HepG2 (cell line): ENCODE data around the gene F12. TPM values are rescaled to one million over a fixed set of nuclear protein-coding genes. Genes with fewer than 3 reads are reported as not detected.

Experiments
- AHR ChIP-seq: IDR thresholded peaks from 2 replicates; pipeline ENCODE4 v1.6.1; 2018; ENCODE audit warnings: missing genetic modification reagents, missing compliant biosample characterization
- BCL3 ChIP-seq: sonication (generic); formaldehyde crosslinking; IDR thresholded peaks from 2 replicates; pipeline ENCODE4 v1.5.1; 2020; ENCODE audit warnings: mild to moderate bottlenecking, missing genetic modification reagents, moderate library complexity
- CBFB ChIP-seq: sonication (generic); formaldehyde crosslinking; IDR thresholded peaks from 2 replicates; pipeline ENCODE4 v1.4.0; 2020; ENCODE audit warnings: missing genetic modification reagents
- CENPT ChIP-seq: sonication (generic); formaldehyde crosslinking; IDR thresholded peaks from 2 replicates; pipeline ENCODE4 v1.8.0; 2022; ENCODE audit warnings: low read depth, mild to moderate bottlenecking, moderate library complexity, missing genetic modification reagents
- HDAC1 ChIP-seq: sonication (generic); formaldehyde crosslinking; IDR thresholded peaks from 2 replicates; pipeline ENCODE4 v1.5.1; 2020; ENCODE audit warnings: mild to moderate bottlenecking, missing genetic modification reagents
- HOXA7 ChIP-seq: sonication (generic); formaldehyde crosslinking; IDR thresholded peaks from 2 replicates; pipeline ENCODE4 v1.8.1; 2022; ENCODE audit warnings: mild to moderate bottlenecking, missing genetic modification reagents, moderate library complexity
- KDM5A ChIP-seq: fragments of 200-600 bp; sonication (generic); IDR thresholded peaks from 2 replicates; pipeline ENCODE4 v1.7.0; 2018; ENCODE audit warnings: antibody characterized with exemption, mild to moderate bottlenecking, low read length, borderline replicate concordance
- LCORL ChIP-seq, 2 experiments: fragments of 450-650 bp in 1 of 2; sonication (generic) in 1 of 2; formaldehyde crosslinking in 1 of 2; IDR thresholded peaks; 2 replicates each; pipeline versions ENCODE4 v1.5.0 to v1.6.1; 2017 to 2020; ENCODE audit warnings: antibody characterized with exemption in 1 of 2, missing genetic modification reagents in 1 of 2
- MIXL1 ChIP-seq: IDR thresholded peaks from 2 replicates; pipeline ENCODE4 v1.6.1; 2016
- NCOA2 ChIP-seq: sonication (generic); formaldehyde crosslinking; IDR thresholded peaks from 2 replicates; pipeline ENCODE4 v1.8.0; 2022; ENCODE audit warnings: inconsistent platforms
- POGZ ChIP-seq: sonication (generic); formaldehyde crosslinking; IDR thresholded peaks from 2 replicates; pipeline ENCODE4 v1.4.0; 2020; ENCODE audit warnings: mild to moderate bottlenecking, missing genetic modification reagents
- PTBP1 ChIP-seq: fragments of 200-400 bp; formaldehyde crosslinking; IDR thresholded peaks from 2 replicates; pipeline ENCODE4 v1.6.1; 2018; ENCODE audit warnings: low read length, low read depth; ENCODE audit not compliant: poor library complexity, severe bottlenecking
- REPIN1 ChIP-seq: sonication (generic); formaldehyde crosslinking; IDR thresholded peaks from 2 replicates; pipeline ENCODE4 v1.8.0; 2022; ENCODE audit warnings: missing genetic modification reagents, low read depth, mild to moderate bottlenecking, borderline replicate concordance
- RFXANK ChIP-seq: IDR thresholded peaks from 2 replicates; pipeline ENCODE4 v1.6.1; 2016
- SALL2 ChIP-seq: sonication (generic); formaldehyde crosslinking; IDR thresholded peaks from 2 replicates; pipeline ENCODE4 v1.8.1; 2023; ENCODE audit warnings: mild to moderate bottlenecking, missing genetic modification reagents, inconsistent platforms
- THAP7 ChIP-seq: sonication (generic); formaldehyde crosslinking; IDR thresholded peaks from 2 replicates; pipeline ENCODE4 v1.8.1; 2023; ENCODE audit warnings: mild to moderate bottlenecking, missing genetic modification reagents
- TOE1 ChIP-seq: sonication (generic); formaldehyde crosslinking; IDR thresholded peaks from 2 replicates; pipeline ENCODE4 v1.4.0; 2020; ENCODE audit warnings: mild to moderate bottlenecking, missing genetic modification reagents
- TP53 ChIP-seq: sonication (generic); formaldehyde crosslinking; conservative IDR thresholded peaks from 2 replicates; pipeline ENCODE4 v1.4.0; 2020; ENCODE audit warnings: missing genetic modification reagents
- ZBTB46 ChIP-seq: sonication (generic); formaldehyde crosslinking; IDR thresholded peaks from 2 replicates; pipeline ENCODE4 v1.4.0; 2020; ENCODE audit warnings: mild to moderate bottlenecking, missing genetic modification reagents, borderline replicate concordance
- ZC3H13 ChIP-seq: sonication (generic); formaldehyde crosslinking; IDR thresholded peaks from 2 replicates; pipeline ENCODE4 v1.8.1; 2023; ENCODE audit warnings: mild to moderate bottlenecking, missing genetic modification reagents, moderate library complexity
- ZNF101 ChIP-seq: sonication (generic); formaldehyde crosslinking; IDR thresholded peaks from 2 replicates; pipeline ENCODE4 v1.4.0; 2020; ENCODE audit warnings: mild to moderate bottlenecking, low read depth, missing genetic modification reagents, borderline replicate concordance
- ZNF263 ChIP-seq: sonication (generic); formaldehyde crosslinking; IDR thresholded peaks from 2 replicates; pipeline ENCODE4 v1.4.0; 2020; ENCODE audit warnings: missing genetic modification reagents
- ZNF446 ChIP-seq: sonication (generic); formaldehyde crosslinking; IDR thresholded peaks from 2 replicates; pipeline ENCODE4 v1.5.0; 2020; ENCODE audit warnings: mild to moderate bottlenecking, missing genetic modification reagents
- ZNF496 ChIP-seq: sonication (generic); formaldehyde crosslinking; IDR thresholded peaks from 2 replicates; pipeline ENCODE4 v1.8.1; 2023; ENCODE audit warnings: mild to moderate bottlenecking, moderate library complexity, missing genetic modification reagents; ENCODE audit not compliant: insufficient replicate concordance
- ZNF558 ChIP-seq: sonication (generic); formaldehyde crosslinking; IDR thresholded peaks from 2 replicates; pipeline ENCODE4 v1.9.0; 2022; ENCODE audit warnings: mild to moderate bottlenecking, missing genetic modification reagents, borderline replicate concordance
- ZNF572 ChIP-seq: sonication (generic); formaldehyde crosslinking; IDR thresholded peaks from 2 replicates; pipeline ENCODE4 v1.5.1; 2020; ENCODE audit warnings: mild to moderate bottlenecking, missing genetic modification reagents
- polyA plus RNA-seq, 8 experiments: library from polyadenylated mRNA; depleted of rRNA in 3 of 8; stranded (reverse) in 7 of 8; unstranded in 1 of 8; fragments of >200 nt; fragmentation: Illumina TruSeq in 4 of 8; extraction: Trizol in 4 of 8; gene quantifications; 2 replicates each; pipeline versions ENCODE4 v1.2.1 to v1.2.3, GENCODE V29; 2011 to 2016; ENCODE audit warnings: low read depth in 4 of 8, missing spikeins in 1 of 8, mixed read lengths in 1 of 8; ENCODE audit not compliant: insufficient read depth in 1 of 8
- total RNA-seq, 5 experiments: library from RNA; depleted of rRNA; stranded (reverse); fragments of >200 nt; fragmentation: Illumina TruSeq; extraction: Trizol; gene quantifications; 2 replicates each; pipeline ENCODE4 v1.2.3, GENCODE V29; 2016; ENCODE audit warnings: low read depth in 1 of 5

Gene F12
- total and polyA plus RNA-seq, 2 of the 13 experiments (the other 11 are each of a cell fraction or from before 2014, with no cell fraction given), result 2.5 to 3.0 TPM

GRCh38 chr5:177447611-177448243 lies 38.4 kb upstream of the F12 start (continued):
- TF ChIP-seq BCL3 (CRISPR knock-in tag), result no peak
- peak; percentile 55; the same call in 1 of the 2 replicates for TF ChIP-seq POGZ (CRISPR knock-in tag)
- peak; percentile 42; the same call in 1 of the 2 replicates for TF ChIP-seq ZNF263
- TF ChIP-seq HOXA7 (CRISPR knock-in tag), result no peak
- no peak for TF ChIP-seq TP53
- 0 out of 2 replicates have a peak, but pooled peaks have one; percentile 35 for TF ChIP-seq ZC3H13 (CRISPR knock-in tag)
- no peak for TF ChIP-seq ZBTB46 (CRISPR knock-in tag)
- no peak for TF ChIP-seq REPIN1 (CRISPR knock-in tag)
- no peak; the same call in 1 of the 2 replicates for TF ChIP-seq CBFB (CRISPR knock-in tag)
- TF ChIP-seq MIXL1 (CRISPR knock-in tag), result no peak
- no peak for TF ChIP-seq CENPT
- TF ChIP-seq HDAC1 (CRISPR knock-in tag), result 0 out of 2 replicates have a peak, but pooled peaks have one; percentile 45
- TF ChIP-seq AHR, result 0 out of 2 replicates have a peak, but pooled peaks have one; percentile 41
- no peak for TF ChIP-seq ZNF572
- no peak for TF ChIP-seq ZNF496 (CRISPR knock-in tag)
- no peak for TF ChIP-seq TOE1
- TF ChIP-seq ZNF101 (CRISPR knock-in tag), result peak; percentile 71; the same call in 1 of the 2 replicates
- TF ChIP-seq RFXANK (CRISPR knock-in tag), result no peak
- TF ChIP-seq THAP7 (CRISPR knock-in tag), result peak; percentile 53; the same call in 1 of the 2 replicates
- no peak for TF ChIP-seq ZNF558
- no peak for TF ChIP-seq KDM5A
- 0 out of 2 replicates have a peak, but pooled peaks have one; percentile 24 for TF ChIP-seq NCOA2 (CRISPR knock-in tag)
- TF ChIP-seq PTBP1, result peak; percentile 23
- TF ChIP-seq ZNF446 (CRISPR knock-in tag), result no peak
- TF ChIP-seq LCORL (IDR thresholded peaks at IDR 0.05), result no peak
- TF ChIP-seq LCORL (CRISPR knock-in tag; IDR thresholded peaks at IDR 0.05), result peak; percentile 61
- TF ChIP-seq SALL2 (CRISPR knock-in tag), result no peak
